GM19043 (cell line): ENCODE measurements around the gene PCYT2.
A peak's percentile ranks its signal among the peaks of the same experiment; 100 is the strongest.

Experiments
- ATAC-seq: cut with Tn5 transposase; IDR thresholded peaks from one replicate; pipeline ENCODE4 v1.9.1; 2021; ENCODE audit warnings: low read depth; ENCODE audit not compliant: unreplicated experiment

PCYT2 gene

DNA sequence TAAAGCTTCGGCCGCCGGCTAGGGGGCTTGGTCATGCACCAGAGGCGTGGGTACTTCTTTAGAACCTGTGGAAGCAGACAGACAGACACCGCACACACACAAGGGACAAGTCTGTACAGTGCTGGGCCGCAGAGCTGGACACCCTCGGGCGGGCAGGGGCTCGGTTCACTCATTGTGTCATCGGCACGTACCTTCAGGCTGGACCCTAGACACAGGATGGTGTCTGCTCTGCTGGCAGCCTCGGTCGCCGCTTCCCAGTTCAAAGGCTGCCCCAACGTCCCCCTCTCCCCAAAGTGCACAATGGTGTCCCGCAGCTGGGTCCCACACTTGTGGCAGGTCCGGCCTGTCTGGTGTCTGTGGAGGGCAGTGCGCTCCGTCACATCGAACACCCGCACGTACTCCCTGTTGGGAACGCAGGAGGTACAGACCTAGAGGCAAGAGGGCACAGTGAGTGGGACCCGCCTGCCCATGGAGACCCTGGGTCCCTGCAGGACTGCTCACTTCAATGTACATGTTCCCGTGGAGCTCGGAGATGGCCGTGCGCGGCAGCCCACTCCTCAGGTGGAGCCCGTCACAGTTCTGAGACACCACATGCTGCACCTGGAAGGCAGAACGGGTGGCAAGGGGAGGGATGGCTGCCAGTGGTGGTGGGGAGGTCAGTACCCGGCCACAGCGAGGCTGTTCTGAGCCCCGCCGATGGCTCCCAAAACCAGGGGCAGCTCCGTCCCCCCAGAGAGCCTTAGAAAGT, 3.1 kb upstream of the PCYT2 start:
- ATAC-seq: no peak

DNA sequence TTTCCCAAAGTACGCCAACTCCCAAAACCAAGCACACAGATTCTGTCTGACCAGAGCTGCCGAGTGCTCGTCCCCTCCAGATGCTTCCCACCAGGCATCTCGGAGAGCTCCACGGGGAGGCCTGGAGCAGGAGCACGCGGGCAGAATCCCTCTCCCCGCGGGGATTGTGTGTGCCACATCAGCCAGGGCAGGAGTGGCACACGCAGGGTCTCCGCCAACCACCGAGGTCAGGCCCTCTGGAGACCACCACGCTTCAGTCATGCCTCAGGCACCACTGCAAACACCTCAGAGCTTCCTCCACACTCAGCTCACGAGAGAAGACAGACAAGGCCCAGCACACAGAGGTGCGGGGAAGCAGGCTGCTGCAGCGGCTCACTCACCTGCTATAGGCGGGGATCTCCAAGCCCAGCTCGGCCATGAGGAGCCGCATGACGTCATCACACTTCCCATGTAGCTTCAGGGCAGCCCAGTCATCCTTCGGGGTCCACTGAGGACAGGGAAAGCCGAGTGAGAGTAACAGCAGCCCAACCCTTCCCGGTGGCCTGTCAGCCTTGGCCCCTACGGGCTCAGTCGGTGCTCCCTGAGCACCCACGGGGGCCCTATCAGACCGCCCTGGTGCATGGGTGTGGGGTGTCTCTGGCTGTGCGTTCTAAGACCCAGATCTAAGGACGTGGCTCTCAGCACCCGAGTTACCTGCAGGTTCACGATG, 2.3 kb upstream of the PCYT2 start:
- ATAC-seq: no peak

DNA sequence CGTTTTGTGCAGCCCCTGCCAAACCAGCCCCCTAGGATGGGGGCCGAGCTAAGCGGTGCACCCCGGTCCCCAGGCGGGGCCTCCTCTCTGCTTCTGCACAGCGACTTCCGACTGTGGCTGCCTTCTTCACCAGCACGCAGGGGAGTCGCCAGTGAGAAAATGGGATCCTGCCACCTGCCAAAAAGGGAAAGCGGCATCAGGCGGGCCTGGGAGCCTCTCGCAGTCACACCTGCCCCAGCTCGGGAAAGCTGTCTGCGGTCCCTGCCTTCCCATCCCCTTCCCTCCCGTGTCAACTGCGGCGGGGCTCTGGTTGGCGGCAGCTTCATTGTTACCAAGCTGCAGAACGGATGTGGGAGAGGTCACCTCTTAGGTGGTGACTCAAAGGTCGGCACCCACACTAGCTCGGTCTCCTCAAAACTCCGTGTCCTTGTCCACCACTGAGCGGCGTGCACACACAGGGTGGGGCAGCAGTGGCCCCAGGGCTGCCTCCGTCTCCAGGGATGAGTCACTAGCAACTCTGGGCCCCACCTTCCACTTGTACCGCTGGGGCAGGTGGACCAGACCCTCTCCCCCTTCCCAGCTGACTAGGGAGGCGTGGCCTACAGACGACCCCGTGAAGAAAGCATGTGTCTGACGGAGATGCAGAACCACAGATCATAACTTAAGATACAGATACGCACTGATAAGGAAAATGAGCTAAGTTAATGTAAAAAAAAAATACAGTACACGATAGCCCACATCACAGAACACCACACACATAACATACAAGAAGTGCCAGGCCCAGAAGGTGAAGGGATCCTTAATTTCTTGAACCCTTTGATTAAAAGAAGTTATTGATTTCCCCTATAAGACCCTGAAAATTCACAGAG, 1.5 kb upstream of the PCYT2 start:
- no peak for ATAC-seq

DNA sequence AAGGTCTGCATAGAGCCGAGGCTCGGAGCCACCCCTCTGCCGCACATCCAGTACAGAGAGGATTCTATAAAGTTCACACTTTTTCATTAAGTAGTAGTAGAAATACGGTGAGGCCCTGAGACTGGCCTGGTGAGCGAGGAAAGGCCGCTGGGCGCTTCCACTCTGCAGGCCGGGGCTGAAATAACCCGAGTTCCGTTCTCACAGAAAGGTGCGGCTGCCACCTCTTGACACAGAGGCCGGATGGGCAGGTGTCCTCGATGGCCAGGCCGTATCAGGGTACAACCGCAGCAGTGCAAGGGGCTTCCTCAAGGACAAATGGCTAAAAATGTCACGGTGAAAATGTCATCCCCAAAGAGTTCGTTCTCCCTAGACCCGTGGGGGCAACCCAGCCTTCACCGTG, 770 bp upstream of the PCYT2 start:
- ATAC-seq: no peak

DNA sequence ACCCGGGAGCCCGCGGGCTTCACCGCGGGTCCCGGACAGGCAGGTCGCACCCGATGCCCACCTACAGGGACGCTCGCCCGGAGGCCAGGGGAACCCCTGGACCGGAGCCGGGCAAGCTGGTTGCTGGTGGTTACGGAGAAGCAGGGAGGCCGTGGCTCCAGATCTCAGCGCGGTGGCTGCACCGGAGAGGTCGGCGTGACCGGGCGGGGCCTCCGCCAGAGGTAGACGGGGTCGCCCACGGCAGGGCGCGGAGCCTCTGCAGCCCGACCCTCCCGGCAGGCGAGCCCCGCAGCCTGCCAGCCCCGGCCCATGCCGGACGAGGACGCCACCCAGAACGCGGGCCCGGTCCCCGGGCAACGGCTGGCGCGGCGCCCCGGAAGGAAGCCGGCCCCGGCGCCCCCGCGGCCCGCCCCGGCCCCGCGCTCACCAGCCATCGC, 341 bp downstream of the PCYT2 start:
- ATAC-seq: peak; percentile 16

DNA sequence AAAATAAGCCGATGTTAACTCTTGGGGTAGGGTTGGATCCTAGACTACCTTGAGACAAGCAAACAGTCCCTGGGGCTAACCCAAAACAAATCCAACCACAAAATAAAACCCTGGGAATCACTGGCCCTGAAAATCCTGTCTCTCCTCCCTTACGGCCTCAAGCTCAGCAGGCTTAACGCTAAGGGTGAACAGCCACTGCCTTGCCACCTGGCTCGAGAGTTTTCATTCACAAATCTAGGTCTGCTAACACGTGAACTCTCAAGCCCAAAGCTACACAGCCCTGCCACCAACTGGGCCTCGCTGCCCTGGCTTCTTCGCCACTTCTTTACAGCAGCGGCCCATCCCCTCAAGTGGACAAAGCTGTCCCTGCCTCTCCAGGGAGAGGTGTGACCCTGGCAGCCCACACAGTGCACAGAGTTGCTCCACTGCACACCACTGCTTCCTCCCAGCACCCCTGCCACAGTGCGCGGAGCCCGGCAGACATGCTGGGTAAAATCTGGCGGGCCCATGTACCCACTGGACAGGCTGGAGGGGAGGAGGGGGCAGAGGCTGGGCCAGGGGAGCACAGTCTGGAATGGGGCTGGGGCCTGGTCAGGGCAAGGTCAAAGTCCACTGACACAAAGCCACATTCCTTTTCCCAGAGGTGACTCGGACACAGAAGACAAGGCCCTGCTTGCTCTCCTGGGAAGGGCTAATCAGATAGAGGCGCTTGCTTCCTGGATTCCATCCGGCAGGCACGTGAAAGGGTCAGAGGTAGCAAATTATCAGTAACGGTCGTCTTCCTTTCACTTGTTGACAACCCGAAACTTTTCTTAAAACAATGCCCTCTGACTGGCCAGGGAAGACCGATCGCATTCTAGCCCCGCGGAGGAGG, 996 bp downstream of the PCYT2 start:
- ATAC-seq: no peak

DNA sequence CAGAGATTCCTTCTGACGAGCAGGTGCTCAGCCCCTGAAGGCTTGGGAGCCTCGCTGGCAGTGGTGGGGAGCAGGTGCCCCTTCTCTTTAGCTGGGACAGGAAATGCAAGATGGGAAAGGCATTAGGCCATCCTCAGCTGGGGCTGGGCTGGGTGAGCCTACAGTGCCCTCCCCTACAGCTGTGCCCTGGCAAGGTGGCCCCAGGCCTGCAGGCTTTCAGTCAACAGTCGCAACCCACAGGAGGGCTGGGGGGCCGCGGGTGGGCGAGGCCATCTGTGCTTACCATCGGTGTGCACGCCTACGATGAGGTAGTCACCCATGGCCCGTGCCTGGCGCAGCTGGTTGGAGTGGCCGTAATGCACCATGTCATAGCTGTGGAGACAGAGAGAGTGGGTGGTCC, 2.0 kb downstream of the PCYT2 start:
- ATAC-seq: no peak

DNA sequence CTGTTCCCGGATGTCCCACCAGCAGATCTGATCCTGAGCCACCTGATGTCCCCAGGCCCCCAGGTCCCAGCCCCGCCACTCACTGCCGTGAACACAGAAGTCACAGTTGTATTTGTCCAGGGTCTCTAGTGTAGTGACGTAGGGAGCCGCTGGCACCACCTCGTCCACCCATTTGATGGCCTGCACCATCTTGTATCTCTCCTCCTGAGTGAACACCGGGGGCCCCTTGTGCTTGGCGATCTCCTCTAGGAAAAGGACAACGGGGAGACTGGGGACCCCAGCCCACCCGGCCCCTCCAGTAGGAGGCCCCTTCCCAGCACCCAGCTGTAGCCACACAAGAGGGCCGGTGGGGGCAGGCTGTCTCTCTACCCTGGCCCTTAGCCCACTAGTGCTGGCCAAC, 2.4 kb downstream of the PCYT2 start:
- no peak for ATAC-seq

DNA sequence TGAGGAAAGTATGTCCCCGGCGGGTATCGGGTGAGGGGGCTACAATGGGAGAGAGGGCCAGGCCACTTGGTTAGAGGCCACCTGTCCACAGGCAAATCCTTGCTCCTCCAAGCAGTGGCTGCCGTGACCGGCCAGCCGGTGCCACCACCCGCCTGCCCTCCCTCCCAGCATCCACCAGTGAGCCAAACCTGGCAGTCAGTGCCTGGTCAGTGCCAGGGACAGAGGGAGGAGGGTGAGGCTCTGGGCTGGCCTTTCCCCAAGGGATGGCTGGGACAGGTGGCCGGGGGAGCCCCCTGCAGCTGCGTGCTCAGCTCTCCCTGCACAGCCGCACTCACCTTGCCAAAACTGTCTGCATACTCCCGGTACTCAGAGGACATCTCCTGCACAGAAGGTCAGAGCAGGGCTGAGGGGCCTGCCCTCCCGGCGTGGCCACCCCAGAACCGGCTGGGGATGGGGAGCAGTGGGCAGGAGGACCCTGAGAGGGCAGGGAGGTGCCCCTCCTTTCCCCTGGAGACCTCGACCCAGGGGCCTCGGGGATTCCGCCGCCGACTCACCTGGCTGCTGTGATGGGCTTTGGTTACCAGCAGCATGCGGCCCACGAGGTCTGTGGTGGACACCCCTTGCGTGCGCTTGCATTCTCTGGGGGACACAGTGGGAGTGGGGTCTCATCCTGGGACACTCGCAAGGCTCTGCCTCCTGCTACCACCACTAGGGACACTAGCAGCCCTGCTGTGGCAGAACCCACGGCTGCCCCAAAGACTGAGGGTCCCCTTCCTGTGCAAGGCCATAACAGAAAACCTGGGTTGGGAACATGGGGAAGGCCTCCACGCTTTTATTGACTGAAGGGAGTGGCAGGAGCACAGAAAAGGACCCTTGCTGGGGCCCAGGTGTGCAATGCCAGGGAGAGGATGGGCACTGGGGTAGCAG, 3.7 kb downstream of the PCYT2 start:
- ATAC-seq: no peak

DNA sequence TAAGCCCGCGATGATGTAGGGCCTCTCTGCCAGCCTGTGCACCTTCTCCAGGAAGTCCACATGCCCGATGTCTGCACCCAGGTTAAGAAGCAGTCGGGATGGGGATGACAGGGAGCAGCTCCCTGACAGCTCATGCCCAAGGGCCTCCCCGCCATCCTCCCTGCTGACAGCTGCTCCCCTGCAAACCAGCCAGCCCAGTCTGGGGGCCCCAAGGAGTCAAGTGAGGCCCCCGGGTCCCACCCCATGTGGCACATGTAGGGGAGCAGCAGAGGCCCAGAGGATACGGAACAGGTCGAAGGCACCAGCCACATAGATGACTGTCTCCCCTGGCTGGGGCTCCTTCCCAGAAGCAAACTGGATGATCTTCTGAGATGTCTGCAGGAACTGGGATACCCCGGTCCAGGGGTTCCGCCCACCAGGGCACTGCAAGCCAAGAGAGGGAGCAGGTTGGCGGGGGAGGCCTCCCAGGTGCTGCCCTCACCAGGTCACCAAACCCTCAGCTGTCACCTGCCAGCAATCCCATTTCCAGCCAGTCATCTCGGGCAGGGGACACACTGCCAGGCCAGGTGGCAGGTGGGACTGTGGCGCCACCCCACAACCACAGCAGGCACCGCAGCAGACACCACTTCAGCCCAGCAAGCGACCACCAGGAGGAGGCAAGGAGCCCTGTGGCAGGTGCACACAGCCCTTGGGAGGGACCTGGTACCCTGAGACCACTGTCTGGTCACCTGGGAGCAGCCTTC, 4.6 kb downstream of the PCYT2 start:
- no peak for ATAC-seq

DNA sequence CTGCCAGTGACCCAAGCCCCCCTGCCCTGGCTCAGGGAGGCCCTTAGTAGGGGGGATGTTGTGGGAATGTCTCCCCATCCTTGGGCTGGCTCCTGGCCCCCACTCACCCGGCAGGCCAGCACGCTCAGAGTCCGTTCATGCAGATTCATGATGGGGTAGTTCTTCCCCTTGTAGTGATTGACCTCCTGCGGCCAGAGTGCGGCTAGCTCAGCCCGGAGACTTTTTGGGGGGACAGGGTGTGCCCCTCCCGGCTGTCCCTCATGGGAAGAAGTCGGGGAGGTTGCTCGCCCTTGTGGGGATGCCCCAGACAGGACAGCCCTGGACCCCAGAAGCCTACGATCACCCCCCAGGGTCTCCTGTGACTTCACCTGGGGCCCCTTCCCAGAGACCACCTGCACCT, 5.2 kb downstream of the PCYT2 start:
- no peak for ATAC-seq

DNA sequence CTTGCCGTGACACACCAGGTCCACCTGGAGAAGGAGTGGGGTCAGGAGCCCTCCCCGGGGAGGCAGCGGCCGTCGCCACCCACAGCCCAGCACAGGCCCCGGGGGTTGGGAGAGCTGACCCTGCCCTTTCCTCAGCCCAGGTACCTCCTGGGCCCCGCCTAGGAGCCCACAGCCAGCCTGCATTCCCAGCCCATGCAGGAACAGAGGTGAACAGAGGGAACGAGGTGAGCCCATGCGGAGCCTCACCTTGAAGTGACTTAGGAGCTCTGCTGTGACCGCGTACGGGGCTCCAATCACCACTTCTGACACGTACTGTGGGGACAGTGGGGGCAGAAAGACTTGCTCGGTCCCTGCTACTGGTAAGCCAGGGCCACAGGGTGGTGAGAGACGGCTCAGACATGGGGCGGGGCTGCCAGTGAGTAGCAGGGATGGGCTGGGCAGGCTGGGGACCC, 5.7 kb downstream of the PCYT2 start:
- no peak for ATAC-seq

DNA sequence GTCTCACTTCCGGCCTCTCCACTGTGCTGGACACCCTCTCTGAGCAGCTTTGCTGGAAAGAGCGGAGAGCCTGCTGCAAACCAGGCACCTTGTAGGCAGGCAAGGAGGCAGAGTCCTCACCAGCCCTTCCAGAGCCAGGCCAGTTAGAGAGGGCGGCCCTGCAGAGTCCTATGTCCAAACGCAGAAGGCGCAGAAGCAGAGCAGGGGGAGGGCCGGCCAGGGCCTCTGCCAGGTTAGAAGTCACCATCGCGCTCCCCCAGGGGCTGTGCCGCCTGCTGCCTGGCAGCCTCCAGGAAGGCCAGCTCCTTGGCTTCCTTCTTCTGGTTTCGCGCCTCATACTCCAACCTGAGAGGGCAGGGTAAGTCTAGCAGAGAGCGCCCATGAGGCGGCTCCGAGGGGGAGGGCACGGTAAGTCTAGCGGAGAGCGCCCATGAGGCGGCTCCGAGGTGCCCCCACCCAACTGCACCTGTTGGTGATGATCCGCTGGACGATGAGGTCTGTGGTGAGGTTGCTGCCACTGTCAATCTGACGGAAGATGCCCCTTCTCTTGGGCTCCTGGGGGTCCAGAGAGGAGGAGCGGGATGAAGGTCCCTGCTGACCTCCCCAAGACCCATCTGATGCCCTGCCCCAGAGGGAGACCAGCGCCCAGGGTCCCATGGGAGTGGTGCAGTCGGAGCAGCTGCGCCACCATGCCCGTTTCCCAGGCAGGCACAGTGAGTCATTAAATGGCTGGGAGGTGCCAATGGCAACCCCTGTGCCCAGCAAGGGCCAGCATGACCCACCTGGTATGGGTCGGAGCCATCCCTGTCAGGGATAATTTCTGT, 6.4 kb downstream of the PCYT2 start:
- no peak for ATAC-seq

DNA sequence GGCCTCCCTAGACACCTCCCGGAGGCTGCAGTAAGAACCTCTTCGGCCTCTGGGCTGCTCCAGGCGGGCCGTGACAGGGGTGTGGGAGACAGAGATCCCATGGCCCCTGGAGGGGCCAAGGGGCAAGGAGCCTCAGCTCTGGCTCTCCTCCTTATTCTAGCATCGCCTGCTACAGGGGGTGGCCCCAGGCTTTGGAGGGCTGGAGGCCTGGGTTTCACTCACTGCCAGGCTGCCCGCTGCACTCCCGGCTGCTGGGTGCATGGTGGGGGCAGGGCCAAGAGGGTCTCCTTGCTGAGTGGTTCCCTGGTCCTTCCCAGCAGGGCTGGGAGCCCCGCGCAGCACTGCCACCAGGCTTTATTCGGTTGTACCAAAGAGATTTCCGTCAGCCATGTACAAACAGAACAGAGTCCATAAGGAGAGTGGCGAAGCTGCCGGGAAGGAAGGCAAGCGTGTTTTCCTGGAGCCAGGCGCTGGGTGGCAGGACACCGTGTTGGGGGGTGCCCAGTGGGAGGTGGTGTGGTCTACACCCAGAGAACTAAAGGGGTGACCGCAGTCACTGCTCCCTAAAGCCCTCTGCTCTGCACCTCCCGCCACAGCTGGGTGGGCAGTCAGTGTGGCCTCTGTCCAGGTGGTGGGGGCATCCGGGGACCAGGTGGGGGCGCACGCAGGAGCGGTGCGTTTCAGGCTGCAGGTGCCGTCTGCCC, 7.2 kb downstream of the PCYT2 start:
- no peak for ATAC-seq

DNA sequence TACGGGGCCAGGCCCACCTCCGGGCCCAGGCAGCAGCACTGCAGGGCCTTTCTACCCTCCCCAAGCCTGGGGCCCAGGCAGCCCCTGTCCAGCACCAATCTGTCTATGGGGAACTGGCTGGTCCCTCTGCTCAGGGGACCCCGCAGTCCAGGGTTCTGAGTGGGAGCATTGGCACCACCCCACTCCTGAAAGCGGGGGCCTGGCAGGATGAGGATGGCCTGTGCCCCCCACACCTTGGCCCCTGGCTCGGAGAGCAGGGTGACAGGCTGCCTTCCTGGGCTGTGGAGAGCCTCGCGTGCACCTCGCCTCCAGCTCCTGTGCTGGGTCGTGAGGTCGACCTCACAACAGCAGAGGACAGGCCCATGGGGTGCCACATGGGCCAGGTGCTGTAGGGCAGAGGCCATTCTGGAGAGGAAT, 7.8 kb downstream of the PCYT2 start:
- ATAC-seq: no peak

DNA sequence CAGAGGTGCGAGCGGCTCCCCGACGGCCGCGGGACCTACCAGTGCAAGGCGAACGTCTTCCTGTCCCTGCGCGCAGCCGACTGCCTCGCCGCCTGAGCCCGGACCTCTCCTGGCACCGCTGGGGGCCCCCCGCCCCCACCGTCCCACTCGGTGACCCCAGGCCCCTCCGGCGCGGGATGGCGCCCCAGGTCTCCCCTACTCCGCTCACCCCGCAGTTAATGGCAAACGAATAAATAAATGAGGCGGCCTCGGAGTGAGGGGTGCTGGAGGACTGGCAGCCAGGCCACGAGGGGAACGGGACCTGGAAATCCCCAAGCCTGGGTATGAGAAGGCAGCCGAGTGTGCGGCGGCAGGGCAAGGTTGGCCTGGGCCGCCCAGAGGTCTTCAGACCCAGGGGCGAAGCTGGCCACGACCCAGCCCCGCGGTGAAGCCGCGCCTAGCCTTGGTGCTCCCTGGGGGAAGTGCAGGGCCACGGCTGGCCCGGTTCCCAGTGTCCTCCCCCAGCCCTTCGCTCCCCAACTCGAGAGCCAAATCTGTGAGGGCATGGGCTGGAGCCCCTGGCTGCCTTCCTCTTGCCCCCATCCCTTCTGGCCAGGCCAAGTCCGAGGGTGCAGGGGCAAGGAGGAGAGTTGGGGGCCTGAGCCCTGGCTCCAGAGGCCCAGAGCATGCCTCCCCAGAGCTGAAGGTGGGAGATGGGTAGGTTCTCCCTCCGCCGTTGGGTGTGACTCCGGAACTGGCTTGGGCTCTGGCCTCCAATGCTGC, 8.4 kb downstream of the PCYT2 start:
- no peak for ATAC-seq
